B cell (primary cell): Measurements from ENCODE around the gene PRELID3B. TPM values are rescaled to one million over a fixed set of nuclear protein-coding genes. Genes with fewer than 3 reads are reported as not detected.

ENCODE experiments used
- ATAC-seq: fragments of 200-7000 bp; cut with Tn5 transposase; one replicate; pipeline ENCODE4 v1.10.0; 2021; ENCODE audit warnings: low read depth, mild to moderate bottlenecking, moderate number of reproducible peaks, moderate library complexity
- CTCF ChIA-PET: fragments of 350-600 bp; sonication (Branson Sonifier 250); formaldehyde crosslinking; loops from one replicate; lab custom pipeline; 2021; ENCODE audit warnings: antibody characterized with exemption, inconsistent platforms; lab: Charles Lee
- POLR2A ChIA-PET: fragments of 350-600 bp; sonication (Branson Sonifier 250); formaldehyde crosslinking; loops from one replicate; lab custom pipeline; 2021; ENCODE audit warnings: antibody characterized with exemption; lab: Charles Lee
- DNase-seq: peaks from one replicate; pipeline ENCODE4 v3.0.0; 2013
- H2AFZ ChIP-seq: 2 replicates; pipeline ENCODE4 v1.6.1; 2012; ENCODE audit warnings: mild to moderate bottlenecking, low read depth, low read length; ENCODE audit not compliant: insufficient read depth, poor library complexity, severe bottlenecking
- H3K27ac ChIP-seq, 2 donors: 1 replicate in 1 of 2; 2 replicates in 1 of 2; pipeline ENCODE4 v1.5.1; 2012 to 2013; ENCODE audit warnings: low read length in 2 of 2, mild to moderate bottlenecking in 2 of 2, moderate library complexity in 1 of 2
- H3K27me3 ChIP-seq, 4 experiments: fragments of 200-600 bp in 1 of 4; sonication (generic) in 1 of 4; replicated peaks in 1 of 4; 1 replicate in 2 of 4; 2 replicates in 2 of 4; pipeline versions ENCODE4 v1.6.1 to v1.7.0; 2013 to 2016; ENCODE audit warnings: low read length in 3 of 4, mild to moderate bottlenecking in 2 of 4, mixed read lengths in 1 of 4, moderate library complexity in 1 of 4; ENCODE audit not compliant: insufficient read depth in 4 of 4, control insufficient read depth in 3 of 4; ENCODE audit errors: control extremely low read depth in 1 of 4
- H3K36me3 ChIP-seq, 2 experiments: replicated peaks in 1 of 2; 1 replicate in 1 of 2; 2 replicates in 1 of 2; pipeline versions ENCODE4 v1.6.1 to v1.7.1; 2013; ENCODE audit warnings: low read length in 1 of 2; ENCODE audit not compliant: insufficient read depth in 2 of 2, control insufficient read depth in 1 of 2; ENCODE audit errors: control extremely low read depth in 1 of 2, extremely low read depth in 1 of 2
- H3K4me1 ChIP-seq, 2 donors: fragments of 200-600 bp in 1 of 2; sonication (generic) in 1 of 2; 1 replicate in 1 of 2; 2 replicates in 1 of 2; pipeline versions ENCODE4 v1.5.1 to v1.6.1; 2013 to 2017; ENCODE audit warnings: low read length in 2 of 2; ENCODE audit not compliant: control insufficient read depth in 2 of 2, insufficient read depth in 2 of 2
- H3K4me2 ChIP-seq: replicated peaks from 2 replicates; pipeline ENCODE3; 2012; ENCODE audit warnings: mild to moderate bottlenecking, low read depth, low read length; ENCODE audit not compliant: poor library complexity, severe bottlenecking
- H3K4me3 ChIP-seq, 5 experiments: fragments of 200-600 bp in 1 of 5; sonication (generic) in 1 of 5; 1 replicate in 3 of 5; 2 replicates in 2 of 5; pipeline versions ENCODE4 v1.5.1 to v1.7.0; 2011 to 2016; ENCODE audit warnings: low read length in 4 of 5, mild to moderate bottlenecking in 4 of 5, low read depth in 2 of 5, control low read depth in 1 of 5, moderate library complexity in 1 of 5; ENCODE audit not compliant: insufficient read depth in 1 of 5; ENCODE audit errors: control extremely low read depth in 1 of 5, extremely low read depth in 1 of 5
- H3K79me2 ChIP-seq: fragments of 200-600 bp; sonication (generic); one replicate; pipeline ENCODE4 v1.6.0; 2016; ENCODE audit warnings: low read length; ENCODE audit not compliant: control insufficient read depth, insufficient read depth
- H3K9ac ChIP-seq: fragments of 200-600 bp; sonication (generic); 2 replicates; pipeline ENCODE4 v1.6.1; 2017; ENCODE audit warnings: mild to moderate bottlenecking, low read length, moderate library complexity
- H3K9me3 ChIP-seq, 3 donors: one replicate each; pipeline versions ENCODE4 v1.6.1 to v1.7.1; 2013; ENCODE audit warnings: low read length in 2 of 3; ENCODE audit not compliant: control insufficient read depth in 2 of 3, insufficient read depth in 1 of 3; ENCODE audit errors: control extremely low read depth in 1 of 3
- H4K20me1 ChIP-seq: 2 replicates; pipeline ENCODE4 v1.6.0; 2012; ENCODE audit warnings: mild to moderate bottlenecking, low read length; ENCODE audit not compliant: insufficient read depth, control insufficient read depth, poor library complexity, severe bottlenecking
- H3K27ac Mint-ChIP-seq: one replicate; pipeline ENCODE4 v1.8.0; 2021; ENCODE audit warnings: mixed read lengths
- H3K27me3 Mint-ChIP-seq: one replicate; pipeline ENCODE4 v1.8.0; 2021; ENCODE audit warnings: mixed read lengths
- H3K4me1 Mint-ChIP-seq: one replicate; pipeline ENCODE4 v1.8.0; 2021; ENCODE audit warnings: mixed read lengths
- H3K4me3 Mint-ChIP-seq: one replicate; pipeline ENCODE4 v1.8.0; 2021; ENCODE audit warnings: mixed read lengths
- H3K9me3 Mint-ChIP-seq: one replicate; pipeline ENCODE4 v1.8.0; 2022; ENCODE audit warnings: mixed read lengths; ENCODE audit not compliant: insufficient read depth
- EZH2 ChIP-seq: IDR thresholded peaks from 2 replicates; pipeline ENCODE4 v1.6.1; 2012; ENCODE audit warnings: borderline replicate concordance, low read depth, mild to moderate bottlenecking, moderate library complexity, low read length; ENCODE audit not compliant: insufficient read depth, poor library complexity, severe bottlenecking
- WGBS: methylation state at CpG from one replicate; pipeline ENCODE4 v1.1.5; 2013; ENCODE audit warnings: missing lambda C conversion rate; ENCODE audit not compliant: insufficient coverage; 5-methylcytosine and 5-hydroxymethylcytosine counted together
- intact Hi-C: fragments of 100-400 bp; cut with micrococcal nuclease; formaldehyde crosslinking; loops from one replicate; pipeline ENCODE4 v1.10.0; 2022
- polyA plus RNA-seq: library from polyadenylated mRNA; depleted of rRNA; stranded (reverse); fragments of >200 nt; gene quantifications from 2 replicates; pipeline ENCODE4 v1.2.3, GENCODE V29; 2012
- total RNA-seq, 2 donors: library from RNA; stranded (reverse); fragments of 120-200 nt in 1 of 2; gene quantifications; 1 replicate in 1 of 2; 2 replicates in 1 of 2; pipeline versions ENCODE4 v1.2.3 to v1.2.4, GENCODE V29; 2013 to 2022
- TF ChIP-seq, protein P1 (sequence below): fragments of 200-600 bp; IDR thresholded peaks from one replicate; pipeline ENCODE4 v1.8.0; 2022; ENCODE audit warnings: antibody characterized with exemption, mild to moderate bottlenecking

The PRELID3B gene
- total and polyA plus RNA-seq, 2 donors (not counting 1 experiment from before 2014, with no cell fraction given) = 24.1 to 46.8 TPM

DNA sequence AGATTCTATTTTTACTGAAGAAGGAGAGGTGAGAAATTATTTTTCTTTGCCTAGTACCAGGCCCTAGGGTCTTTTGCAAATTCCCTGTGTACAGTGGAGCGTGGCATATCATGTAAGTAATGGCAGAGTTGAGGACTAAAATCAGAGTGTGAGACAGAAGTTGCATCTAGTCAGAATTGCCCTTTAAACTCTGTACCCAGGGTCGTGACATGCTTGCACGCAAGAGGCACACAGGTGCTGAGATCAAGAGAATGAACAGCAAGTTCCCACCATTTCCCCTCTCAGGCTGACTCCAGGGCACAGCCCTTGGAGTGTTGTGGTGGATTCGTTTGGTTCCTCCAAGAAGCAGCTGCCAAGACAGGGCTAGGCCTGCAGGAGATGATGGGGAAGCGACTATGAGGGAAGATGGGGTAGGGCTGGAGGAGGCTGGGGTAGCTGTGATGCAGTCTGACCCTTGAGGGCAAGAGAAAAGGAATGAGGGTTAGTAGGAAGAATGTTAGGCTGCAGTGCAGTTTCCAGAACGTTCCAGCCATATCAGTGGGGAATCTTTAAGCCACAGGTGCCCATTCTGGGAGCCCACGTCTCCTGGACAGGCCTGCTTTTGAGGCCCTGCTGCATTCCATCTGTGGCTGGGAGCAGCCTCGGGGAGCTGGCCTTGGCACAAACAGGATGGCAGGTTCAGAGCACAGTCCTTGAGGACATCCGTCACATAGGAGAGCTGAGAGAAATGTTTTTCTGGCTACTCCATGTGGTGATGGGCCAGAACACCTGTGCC lies 54.6 kb downstream of the PRELID3B start:
- WGBS = 99% methylated on average over 7 of the region's 9 CpGs
- no peak overlapping the region for H3K9ac ChIP-seq
- Mint-ChIP-seq H3K4me1 (peaks cover 27% of the 10 kb centered on the region), H3K4me3 (no peak overlapping the region), H3K9me3 (no peaks in the 10 kb centered on the region), H3K27ac (peak overlapping the region; percentile 57), H3K27me3 (no peaks in the 10 kb centered on the region)
- H3K4me1 ChIP-seq = peaks cover 12 to 21% of the 10 kb centered on the region in 2 donors
- H4K20me1 ChIP-seq = peaks cover 27% of the 10 kb centered on the region
- no peak overlapping the region for H3K4me2 ChIP-seq
- ChIA-PET POLR2A (no interaction called here), CTCF (no interaction called here)
- no peaks in the 10 kb centered on the region for H3K27me3 ChIP-seq
- no peaks in the 10 kb centered on the region for H3K9me3 ChIP-seq
- H3K4me3 ChIP-seq = no peak overlapping the region
- intact Hi-C loops = no loop called here
- no peak overlapping the region for H2AFZ ChIP-seq
- peaks cover 2 to 75% of the 10 kb centered on the region in 2 experiments for H3K36me3 ChIP-seq
- DNase-seq (no peak), ATAC-seq (no peak)
- H3K27ac ChIP-seq = peak overlapping the region in 1 of 2 donors; percentile 14
- peaks cover 55% of the 10 kb centered on the region for H3K79me2 ChIP-seq
- no peak for TF ChIP-seq EZH2
- TF ChIP-seq, protein P1, sequence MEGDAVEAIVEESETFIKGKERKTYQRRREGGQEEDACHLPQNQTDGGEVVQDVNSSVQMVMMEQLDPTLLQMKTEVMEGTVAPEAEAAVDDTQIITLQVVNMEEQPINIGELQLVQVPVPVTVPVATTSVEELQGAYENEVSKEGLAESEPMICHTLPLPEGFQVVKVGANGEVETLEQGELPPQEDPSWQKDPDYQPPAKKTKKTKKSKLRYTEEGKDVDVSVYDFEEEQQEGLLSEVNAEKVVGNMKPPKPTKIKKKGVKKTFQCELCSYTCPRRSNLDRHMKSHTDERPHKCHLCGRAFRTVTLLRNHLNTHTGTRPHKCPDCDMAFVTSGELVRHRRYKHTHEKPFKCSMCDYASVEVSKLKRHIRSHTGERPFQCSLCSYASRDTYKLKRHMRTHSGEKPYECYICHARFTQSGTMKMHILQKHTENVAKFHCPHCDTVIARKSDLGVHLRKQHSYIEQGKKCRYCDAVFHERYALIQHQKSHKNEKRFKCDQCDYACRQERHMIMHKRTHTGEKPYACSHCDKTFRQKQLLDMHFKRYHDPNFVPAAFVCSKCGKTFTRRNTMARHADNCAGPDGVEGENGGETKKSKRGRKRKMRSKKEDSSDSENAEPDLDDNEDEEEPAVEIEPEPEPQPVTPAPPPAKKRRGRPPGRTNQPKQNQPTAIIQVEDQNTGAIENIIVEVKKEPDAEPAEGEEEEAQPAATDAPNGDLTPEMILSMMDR = no peak

DNA sequence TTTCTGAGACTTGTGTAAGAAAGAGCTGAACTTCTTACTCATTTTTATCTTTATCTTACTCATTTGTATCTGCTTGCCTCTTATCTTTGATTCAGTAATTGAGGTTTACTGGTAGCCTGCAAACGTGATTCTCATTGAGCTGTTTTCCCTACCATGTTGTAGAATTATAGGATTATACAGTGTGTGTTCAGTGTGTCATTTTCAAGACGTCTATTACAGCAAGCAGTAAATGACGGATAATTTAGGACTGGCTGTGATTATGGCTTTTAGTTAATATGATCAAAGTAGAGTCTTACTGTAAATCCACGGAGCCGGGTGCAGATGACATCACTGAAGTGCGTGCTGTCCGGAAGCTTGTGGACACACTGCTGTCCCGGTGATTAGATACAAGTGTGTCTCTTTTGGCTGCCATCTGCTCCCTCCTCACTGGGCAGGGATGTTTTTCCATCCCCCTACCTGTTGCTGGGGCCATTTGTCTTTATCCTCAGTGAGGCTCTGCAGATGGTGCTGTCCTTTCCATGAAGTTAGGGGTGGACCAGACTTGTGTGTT lies 55.5 kb downstream of the PRELID3B start:
- CTCF ChIA-PET = no interaction called here
- intact Hi-C loops = no loop called here
- 98% methylated on average over 7 of the region's 8 CpGs for WGBS

More for the DNA sequence above, 55.5 kb downstream of the PRELID3B start:
- Histone ChIP-seq H3K9me3 (no peaks in the 10 kb centered on the region), H3K36me3 (peaks cover 2 to 66% of the 10 kb centered on the region in 2 experiments), H4K20me1 (peaks cover 27% of the 10 kb centered on the region), H2AFZ (no peak overlapping the region), H3K4me3 (no peak overlapping the region), H3K4me2 (no peak overlapping the region), H3K27ac (peak overlapping the region in 1 of 2 donors; percentile 35), H3K4me1 (peaks cover 20 to 28% of the 10 kb centered on the region in 2 donors), H3K27me3 (no peaks in the 10 kb centered on the region), H3K79me2 (peaks cover 64% of the 10 kb centered on the region), H3K9ac (no peak overlapping the region)
- POLR2A ChIA-PET = no interaction called here
- H3K27me3 Mint-ChIP-seq = no peaks in the 10 kb centered on the region
- peaks cover 28% of the 10 kb centered on the region for H3K4me1 Mint-ChIP-seq
- H3K27ac Mint-ChIP-seq = peak overlapping the region; percentile 50
- DNase-seq (no peak), ATAC-seq (no peak)
- TF ChIP-seq, protein P1 = no peak
- no peak for TF ChIP-seq EZH2
- H3K4me3 Mint-ChIP-seq = no peak overlapping the region
- H3K9me3 Mint-ChIP-seq = no peaks in the 10 kb centered on the region
